ENCODE results near the gene ZNF516. TPM values are rescaled to one million over a fixed set of nuclear protein-coding genes. Genes with fewer than 3 reads are reported as not detected.

The ZNF516 gene
- polyA plus RNA-seq, 1 experiment = 11.3 TPM

GRCh38 chr18:76364282-76365259 is 130.5 kb downstream of the ZNF516 start:
- ChIA-PET CTCF (interaction anchor here (1.5 to 2.2 kb wide), 2 partner anchors 345 to 1741 kb away, joined by 3 to 10 read pairs; no protein-coding TSS in a partner anchor), POLR2A (interaction anchor here (0.5 to 0.7 kb wide), 2 partner anchors 18 to 90 kb away, joined by 3 to 4 read pairs; no protein-coding TSS in a partner anchor)
- no peak for TF ChIP-seq CTCF (IDR thresholded peaks at IDR 0.05; ENCODE audit: insufficient read depth, low read depth, low read length)
- Histone ChIP-seq H3K27me3 (ENCODE audit: control insufficient read depth, insufficient read depth, low read length) (no peaks in the 10 kb centered on the region), H3K36me3 (ENCODE audit: control insufficient read depth, insufficient read depth, low read length) (peaks cover 6% of the 10 kb centered on the region), H3K4me3 (ENCODE audit: low read depth, low read length) (no peak overlapping the region)
- DNase-seq (ENCODE audit: low read depth) = no peak

- Histone ChIP-seq H3K36me3 (ENCODE audit: control insufficient read depth, insufficient read depth, low read length) (peaks cover 6% of the 10 kb centered on the region), H3K27me3 (ENCODE audit: control insufficient read depth, insufficient read depth, low read length) (no peaks in the 10 kb centered on the region), H3K4me3 (ENCODE audit: low read depth, low read length) (no peak overlapping the region)
- no peak for TF ChIP-seq CTCF (IDR thresholded peaks at IDR 0.05; ENCODE audit: insufficient read depth, low read depth, low read length)
- peak; percentile 90 for DNase-seq (ENCODE audit: low read depth)
- POLR2A ChIA-PET = interaction anchor here (0.5 to 0.6 kb wide), 2 partner anchors 91 to 1681 kb away, joined by 3 to 7 read pairs; no protein-coding TSS in a partner anchor
- CTCF ChIA-PET = interaction anchor here (0.6 to 2.2 kb wide), 5 partner anchors 9 to 1740 kb away, joined by 3 to 10 read pairs (median 3); no protein-coding TSS in a partner anchor
These were observed 131.5 kb downstream of the ZNF516 start for GRCh38 chr18:76363436-76364120.

GRCh38 chr18:76362676-76363075 is 132.4 kb downstream of the ZNF516 start:
- Histone ChIP-seq H3K27me3 (ENCODE audit: control insufficient read depth, insufficient read depth, low read length) (no peaks in the 10 kb centered on the region), H3K4me3 (ENCODE audit: low read depth, low read length) (no peak overlapping the region), H3K36me3 (ENCODE audit: control insufficient read depth, insufficient read depth, low read length) (peaks cover 6% of the 10 kb centered on the region)
- TF ChIP-seq CTCF (IDR thresholded peaks at IDR 0.05; ENCODE audit: insufficient read depth, low read depth, low read length) = no peak
- DNase-seq (ENCODE audit: low read depth) = no peak
- POLR2A ChIA-PET = no interaction called here
- CTCF ChIA-PET = interaction anchor here (0.6 to 2.2 kb wide), 5 partner anchors 9 to 1739 kb away, joined by 3 to 10 read pairs (median 3); no protein-coding TSS in a partner anchor

GRCh38 chr18:76361219-76361618 is 133.8 kb downstream of the ZNF516 start:
- Histone ChIP-seq H3K36me3 (ENCODE audit: control insufficient read depth, insufficient read depth, low read length) (peaks cover 7% of the 10 kb centered on the region), H3K4me3 (ENCODE audit: low read depth, low read length) (no peak overlapping the region), H3K27me3 (ENCODE audit: control insufficient read depth, insufficient read depth, low read length) (no peaks in the 10 kb centered on the region)
- no peak for DNase-seq (ENCODE audit: low read depth)
- ChIA-PET CTCF (interaction anchor here (0.6 kb wide), 1 partner anchor 104 kb away, joined by 3 read pairs; no protein-coding TSS in a partner anchor), POLR2A (no interaction called here)
- no peak for TF ChIP-seq CTCF (IDR thresholded peaks at IDR 0.05; ENCODE audit: insufficient read depth, low read depth, low read length)

- CTCF ChIA-PET = no interaction called here
- Histone ChIP-seq H3K4me3 (ENCODE audit: low read depth, low read length) (no peak overlapping the region), H3K36me3 (ENCODE audit: control insufficient read depth, insufficient read depth, low read length) (peaks cover 6% of the 10 kb centered on the region), H3K27me3 (ENCODE audit: control insufficient read depth, insufficient read depth, low read length) (no peaks in the 10 kb centered on the region)
- no peak for DNase-seq (ENCODE audit: low read depth)
- TF ChIP-seq CTCF (IDR thresholded peaks at IDR 0.05; ENCODE audit: insufficient read depth, low read depth, low read length) = no peak
- POLR2A ChIA-PET = no interaction called here
These were observed 135.1 kb downstream of the ZNF516 start for GRCh38 chr18:76359909-76360308.

Data from BJ (cell line).